Kidney epithelial cell (primary cell): Measurements from ENCODE around the gene NDRG2. TPM values are rescaled to one million over a fixed set of nuclear protein-coding genes. Genes with fewer than 3 reads are reported as not detected.

Experiments used
- DNase-seq: peaks from one replicate; pipeline ENCODE4 v3.0.0-alpha.2; 2010; ENCODE audit warnings: low read depth
- H3K27me3 ChIP-seq: 2 replicates; pipeline ENCODE4 v1.6.0; 2011; ENCODE audit warnings: low read length; ENCODE audit not compliant: control insufficient read depth, insufficient read depth
- H3K36me3 ChIP-seq: 2 replicates; pipeline ENCODE4 v1.5.1; 2011; ENCODE audit warnings: low read length; ENCODE audit not compliant: control insufficient read depth, insufficient read depth
- H3K4me3 ChIP-seq: 2 replicates; pipeline ENCODE4 v1.5.1; 2011; ENCODE audit warnings: low read depth, mild to moderate bottlenecking, control low read depth, low read length
- total RNA-seq: library from RNA; depleted of rRNA; stranded (reverse); fragments of >200 nt; gene quantifications from 2 replicates; pipeline ENCODE4 v1.2.3, GENCODE V29; 2015
- TF ChIP-seq, protein P1 (sequence below): IDR thresholded peaks from 2 replicates; pipeline ENCODE4 v1.5.1; 2011; ENCODE audit warnings: mild to moderate bottlenecking, moderate library complexity, low read length, control low read depth, inconsistent platforms; ENCODE audit not compliant: insufficient read depth, poor library complexity, severe bottlenecking

NDRG2 gene
- total RNA-seq, 1 donor from 2014 or later, result 10.5 TPM

DNA sequence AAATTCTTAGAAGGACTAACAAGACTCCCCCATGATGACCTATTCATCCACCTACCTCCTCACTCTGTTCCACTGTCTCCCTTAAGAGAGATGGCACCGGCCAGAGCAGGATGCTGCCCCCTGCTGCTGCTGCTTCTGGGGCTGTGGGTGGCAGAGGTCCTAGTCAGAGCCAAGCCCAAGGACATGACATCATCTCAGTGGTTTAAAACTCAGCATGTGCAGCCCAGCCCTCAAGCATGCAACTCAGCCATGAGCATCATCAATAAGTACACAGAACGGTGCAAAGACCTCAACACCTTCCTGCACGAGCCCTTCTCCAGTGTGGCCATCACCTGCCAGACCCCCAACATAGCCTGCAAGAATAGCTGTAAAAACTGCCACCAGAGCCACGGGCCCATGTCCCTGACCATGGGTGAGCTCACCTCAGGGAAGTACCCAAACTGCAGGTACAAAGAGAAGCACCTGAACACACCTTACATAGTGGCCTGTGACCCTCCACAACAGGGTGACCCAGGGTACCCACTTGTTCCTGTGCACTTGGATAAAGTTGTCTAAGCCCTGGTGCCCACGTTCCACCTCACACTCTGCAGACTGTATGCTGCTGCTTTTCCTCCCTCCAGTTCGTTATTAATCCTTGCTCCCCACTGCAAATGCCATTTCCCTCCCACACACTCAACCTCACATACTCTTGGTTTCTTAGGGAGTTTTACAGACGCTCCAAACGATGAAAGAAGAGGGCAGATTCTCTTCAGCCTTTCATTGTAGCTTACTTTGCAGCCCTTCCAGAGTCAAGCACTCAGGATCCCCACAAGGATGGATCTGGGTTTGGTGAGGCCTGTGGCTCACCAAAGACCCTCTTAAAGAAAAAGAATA is 33.2 kb upstream of the NDRG2 start, which contains the start of gene RNASE8:
Gene RNASE8, plus strand, starts transcription at position 20 of the 873 bp plus-strand sequence. Its CDS starts 71 bp downstream, at position 91.
- Histone ChIP-seq H3K27me3 (no peaks in the 10 kb centered on the region), H3K36me3 (no peaks in the 10 kb centered on the region), H3K4me3 (no peak within 1 kb of the TSS)
- TF ChIP-seq, protein P1, sequence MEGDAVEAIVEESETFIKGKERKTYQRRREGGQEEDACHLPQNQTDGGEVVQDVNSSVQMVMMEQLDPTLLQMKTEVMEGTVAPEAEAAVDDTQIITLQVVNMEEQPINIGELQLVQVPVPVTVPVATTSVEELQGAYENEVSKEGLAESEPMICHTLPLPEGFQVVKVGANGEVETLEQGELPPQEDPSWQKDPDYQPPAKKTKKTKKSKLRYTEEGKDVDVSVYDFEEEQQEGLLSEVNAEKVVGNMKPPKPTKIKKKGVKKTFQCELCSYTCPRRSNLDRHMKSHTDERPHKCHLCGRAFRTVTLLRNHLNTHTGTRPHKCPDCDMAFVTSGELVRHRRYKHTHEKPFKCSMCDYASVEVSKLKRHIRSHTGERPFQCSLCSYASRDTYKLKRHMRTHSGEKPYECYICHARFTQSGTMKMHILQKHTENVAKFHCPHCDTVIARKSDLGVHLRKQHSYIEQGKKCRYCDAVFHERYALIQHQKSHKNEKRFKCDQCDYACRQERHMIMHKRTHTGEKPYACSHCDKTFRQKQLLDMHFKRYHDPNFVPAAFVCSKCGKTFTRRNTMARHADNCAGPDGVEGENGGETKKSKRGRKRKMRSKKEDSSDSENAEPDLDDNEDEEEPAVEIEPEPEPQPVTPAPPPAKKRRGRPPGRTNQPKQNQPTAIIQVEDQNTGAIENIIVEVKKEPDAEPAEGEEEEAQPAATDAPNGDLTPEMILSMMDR, result peak; percentile 61
- DNase-seq, result no peak

DNA sequence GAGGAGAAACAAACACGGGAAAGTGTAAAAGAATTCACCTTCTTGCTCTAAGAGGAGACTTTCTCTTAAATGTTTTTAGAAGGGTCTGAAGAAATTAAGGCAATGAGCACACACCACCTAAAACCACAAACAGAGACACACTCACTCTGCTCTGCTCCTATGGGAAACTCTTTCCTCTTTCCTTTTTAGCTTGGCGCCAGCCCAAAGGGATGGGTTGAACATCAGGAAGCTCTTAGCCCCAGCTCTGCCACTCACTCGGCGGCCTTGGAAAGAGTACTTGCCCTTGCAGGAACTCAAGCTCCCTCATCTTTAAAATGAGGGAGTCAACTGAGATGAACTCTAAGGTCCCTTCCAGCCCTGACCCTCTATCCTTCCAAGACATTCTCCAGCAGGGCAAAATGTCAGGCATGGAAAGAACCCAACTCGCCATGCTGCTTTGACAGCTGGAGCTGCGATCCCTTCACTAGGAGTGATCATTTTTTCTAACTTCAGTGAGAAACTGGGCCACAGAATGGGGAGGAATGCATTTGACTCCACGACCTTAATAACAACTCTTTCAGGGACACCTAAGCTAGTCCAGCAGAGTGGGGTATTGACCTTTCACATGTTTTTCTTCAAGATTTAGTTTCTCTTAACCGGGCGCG is 31.8 kb upstream of the NDRG2 start:
- no peak for DNase-seq
- no peak overlapping the region for H3K4me3 ChIP-seq
- no peaks in the 10 kb centered on the region for H3K36me3 ChIP-seq
- no peaks in the 10 kb centered on the region for H3K27me3 ChIP-seq
- TF ChIP-seq, protein P1, result no peak

DNA sequence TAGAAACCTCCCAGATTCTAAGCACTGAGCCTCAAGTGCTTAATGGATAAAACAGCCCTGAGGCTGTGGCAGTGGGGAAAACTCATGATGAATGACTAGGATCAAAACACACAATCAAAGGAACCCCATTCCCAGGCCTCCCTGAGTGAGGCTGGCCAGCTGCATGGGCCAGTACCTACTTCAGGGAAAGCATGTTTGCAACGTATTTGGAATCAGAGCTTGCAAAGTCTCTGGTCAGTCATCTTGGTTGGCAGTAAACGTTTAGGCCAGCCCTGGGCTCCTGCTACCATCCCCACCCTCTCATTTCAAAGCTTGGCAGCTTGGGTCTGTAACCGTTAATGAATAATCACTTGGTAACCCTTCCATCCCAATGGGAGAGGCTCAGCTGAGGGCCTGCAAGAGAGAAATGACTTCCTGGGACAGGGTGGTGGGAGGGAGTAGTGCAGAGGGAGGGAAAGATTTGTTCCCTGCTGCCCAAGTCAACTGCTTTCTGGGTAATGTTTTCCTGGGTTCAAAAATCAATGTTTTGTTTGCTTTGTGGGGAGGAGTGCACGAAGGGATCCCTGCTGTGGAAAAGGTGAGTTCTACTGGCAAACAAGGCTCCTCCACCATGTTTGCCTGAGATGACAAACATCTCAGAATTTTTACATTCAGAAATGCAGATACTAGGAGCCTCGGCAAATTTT is 30.7 kb upstream of the NDRG2 start:
- Histone ChIP-seq H3K27me3 (no peaks in the 10 kb centered on the region), H3K4me3 (no peak overlapping the region), H3K36me3 (no peaks in the 10 kb centered on the region)
- DNase-seq, result no peak
- TF ChIP-seq, protein P1, result no peak

DNA sequence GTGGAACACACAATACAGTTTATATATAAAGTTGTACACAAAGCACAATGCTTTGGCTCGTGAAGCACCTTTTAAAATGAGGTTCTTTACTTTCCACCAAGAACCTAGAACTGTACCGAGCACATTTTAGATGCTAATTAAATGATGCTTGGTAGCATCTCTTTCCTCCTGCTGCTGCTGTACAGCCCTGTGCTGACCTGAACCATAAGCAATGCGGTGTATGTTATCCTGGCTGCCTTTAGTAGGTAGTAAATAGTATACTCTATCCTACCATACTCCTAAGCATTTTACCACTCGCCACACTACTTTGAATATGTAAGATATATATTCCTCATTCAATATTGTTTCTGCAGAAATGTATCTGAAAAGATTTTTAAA is 29.9 kb upstream of the NDRG2 start:
- no peak for DNase-seq
- Histone ChIP-seq H3K36me3 (no peaks in the 10 kb centered on the region), H3K27me3 (no peaks in the 10 kb centered on the region), H3K4me3 (no peak overlapping the region)
- TF ChIP-seq, protein P1, result no peak

DNA sequence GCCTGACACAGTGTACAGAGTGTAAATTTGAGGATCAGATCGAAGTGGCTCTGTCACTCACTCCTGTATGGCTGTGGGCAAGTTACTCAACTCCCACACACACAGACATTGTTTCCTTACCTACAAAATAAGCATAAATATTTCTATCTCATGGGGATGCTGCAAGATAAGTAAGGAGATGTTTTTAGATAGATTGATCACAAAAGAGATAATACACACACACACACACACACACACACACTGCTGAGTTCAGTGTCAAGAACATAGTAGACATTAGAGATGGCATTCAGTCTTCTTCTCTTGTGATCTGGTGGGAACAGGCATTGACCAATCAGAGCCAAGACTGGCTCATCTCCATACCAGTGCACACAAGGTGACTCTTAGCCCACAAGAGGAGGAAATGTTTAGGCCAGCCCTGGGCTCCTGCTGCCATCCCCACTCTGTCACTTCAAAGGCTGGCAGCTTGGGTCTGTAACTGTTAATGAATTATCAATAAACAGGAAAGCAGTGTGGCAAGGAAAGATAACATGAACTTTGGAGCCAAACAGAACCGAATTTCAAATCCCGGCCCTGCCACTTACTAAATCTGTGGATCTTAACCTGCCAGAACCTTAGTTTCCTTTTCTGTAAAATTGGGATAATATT is 29.4 kb upstream of the NDRG2 start:
- no peak for DNase-seq
- TF ChIP-seq, protein P1, result no peak
- Histone ChIP-seq H3K4me3 (no peak overlapping the region), H3K27me3 (no peaks in the 10 kb centered on the region), H3K36me3 (no peaks in the 10 kb centered on the region)
